SKM-1 treated with dmso at 0.1 percent for 144 hours (cell line): ENCODE data around the gene GNPTAB.

Experiments used
- DNase-seq: peaks from one replicate; lab custom pipeline; 2025; ENCODE audit not compliant: unreplicated experiment; lab: John Stamatoyannopoulos, UW

GNPTAB gene

DNA sequence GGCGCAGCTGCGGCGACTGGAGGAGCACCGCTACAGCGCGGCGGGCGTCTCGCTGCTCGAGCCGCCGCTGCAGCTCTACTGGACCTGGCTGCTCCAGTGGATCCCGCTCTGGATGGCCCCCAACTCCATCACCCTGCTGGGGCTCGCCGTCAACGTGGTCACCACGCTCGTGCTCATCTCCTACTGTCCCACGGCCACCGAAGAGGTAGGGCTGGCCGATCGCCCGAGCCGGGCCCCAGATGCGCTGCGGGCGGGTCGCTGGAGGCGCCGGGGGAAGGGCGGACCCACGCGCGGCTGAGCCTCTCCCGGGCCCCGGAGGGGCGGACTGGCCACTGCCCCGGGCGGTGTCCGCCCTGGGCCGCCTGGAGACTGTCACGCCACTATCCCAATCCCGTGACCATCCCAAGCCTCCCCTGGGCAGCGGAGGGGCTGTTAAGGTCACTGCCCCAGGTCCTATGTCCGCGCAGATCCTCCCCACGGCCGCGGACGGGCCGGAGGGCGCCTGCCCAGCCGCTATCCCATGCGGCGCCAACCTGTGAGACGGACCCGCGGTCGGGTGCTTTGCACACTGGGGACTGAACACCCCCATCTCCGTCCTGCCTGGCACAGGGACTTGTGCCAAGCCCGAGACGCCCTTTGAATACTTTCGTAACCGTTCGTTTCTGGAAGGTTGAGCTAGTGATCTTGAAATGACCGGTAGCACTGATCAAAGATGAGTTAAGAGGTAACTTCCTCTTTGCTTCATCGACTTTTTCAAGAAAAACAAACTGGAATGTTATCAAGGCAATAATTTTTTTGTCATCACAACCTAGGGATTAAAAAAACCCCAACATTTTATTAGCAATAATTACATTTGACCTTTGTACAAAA, 132.6 kb downstream of the GNPTAB start:
- peak; percentile 50 for DNase-seq

DNA sequence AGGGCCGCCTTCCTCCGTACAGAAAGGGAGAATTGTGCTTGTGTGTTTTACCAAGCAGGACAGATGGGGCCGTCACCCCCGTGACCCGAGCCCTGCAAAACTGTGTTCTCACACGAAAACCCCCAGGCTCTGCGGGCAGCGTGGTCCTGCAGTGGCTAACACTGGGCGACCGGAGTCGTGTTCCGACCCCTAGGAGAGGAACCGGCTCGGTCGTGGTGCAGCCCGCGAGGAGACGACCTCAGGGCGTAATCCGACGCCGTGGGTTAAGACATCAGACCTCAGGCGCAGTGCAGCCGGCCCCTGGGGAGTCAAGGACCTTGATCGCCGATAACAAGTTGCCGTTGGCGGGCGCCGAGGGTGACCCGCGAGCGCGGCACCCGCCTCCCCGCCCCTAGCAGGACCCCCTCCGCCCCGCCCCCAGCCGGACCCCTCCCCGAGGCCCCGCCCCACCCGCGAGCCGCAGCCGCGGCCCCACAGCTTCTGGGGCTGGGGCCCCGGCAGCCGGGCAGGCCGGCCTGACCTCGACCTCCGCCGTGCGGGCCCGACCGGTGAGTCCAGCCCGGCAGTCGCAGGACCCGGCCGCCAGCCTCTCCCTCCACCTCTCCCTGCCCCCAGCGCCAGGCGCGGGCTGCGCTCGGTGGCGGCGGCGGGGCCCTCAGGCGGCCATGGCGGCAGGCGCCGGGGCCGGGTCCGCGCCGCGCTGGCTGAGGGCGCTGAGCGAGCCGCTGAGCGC, 133.4 kb downstream of the GNPTAB start, which contains the start of gene CHPT1:
CHPT1 (plus strand) TSS at position 444 of the 733 bp plus-strand sequence; CDS start at position 666, 222 bp downstream.
- DNase-seq: peak; percentile 36

DNA sequence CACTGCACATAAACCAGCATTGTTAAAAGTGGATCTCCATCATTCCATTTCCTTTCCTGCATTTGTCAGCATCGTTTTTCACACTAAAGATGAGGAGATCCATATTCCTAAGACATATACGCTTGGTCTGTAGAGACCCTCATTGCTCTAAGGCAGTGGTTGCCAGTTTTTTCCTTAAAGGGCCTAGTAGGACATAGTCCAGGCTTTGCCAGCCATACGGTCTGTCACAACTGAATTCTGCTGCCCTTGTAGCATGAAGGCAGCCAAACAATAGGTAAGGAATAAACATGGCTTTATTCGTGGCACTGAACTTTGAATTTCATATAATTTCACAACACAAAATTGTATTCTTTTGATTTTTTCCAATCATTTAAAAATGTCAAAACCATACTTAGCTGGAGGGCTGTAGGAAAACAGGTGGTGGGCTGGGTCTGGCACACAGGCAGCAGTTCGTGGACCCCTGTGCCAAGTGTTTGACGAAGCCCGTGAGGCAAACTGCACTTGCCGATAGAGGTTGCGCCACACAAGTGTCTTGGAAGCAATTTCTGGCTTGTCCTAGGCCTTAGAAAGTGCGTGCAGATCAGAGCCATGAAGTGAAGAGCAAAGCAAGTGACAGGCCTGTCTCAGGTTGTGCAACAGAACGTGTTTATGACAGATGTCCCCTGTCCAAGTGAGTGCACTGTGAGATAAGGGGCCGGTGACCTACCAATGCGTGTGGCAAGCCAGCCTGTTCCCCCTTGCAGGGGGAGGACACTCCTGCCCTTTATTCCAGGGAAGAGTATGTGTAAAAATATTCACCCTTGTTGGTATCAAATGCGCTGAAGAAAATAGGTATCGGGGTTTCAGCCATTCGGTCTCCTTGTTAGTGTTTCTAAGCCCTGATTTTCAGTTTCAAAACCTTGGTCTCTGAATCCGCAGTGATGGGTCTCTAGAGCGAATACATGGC, 134.2 kb downstream of the GNPTAB start:
- peak; percentile 17 for DNase-seq

DNA sequence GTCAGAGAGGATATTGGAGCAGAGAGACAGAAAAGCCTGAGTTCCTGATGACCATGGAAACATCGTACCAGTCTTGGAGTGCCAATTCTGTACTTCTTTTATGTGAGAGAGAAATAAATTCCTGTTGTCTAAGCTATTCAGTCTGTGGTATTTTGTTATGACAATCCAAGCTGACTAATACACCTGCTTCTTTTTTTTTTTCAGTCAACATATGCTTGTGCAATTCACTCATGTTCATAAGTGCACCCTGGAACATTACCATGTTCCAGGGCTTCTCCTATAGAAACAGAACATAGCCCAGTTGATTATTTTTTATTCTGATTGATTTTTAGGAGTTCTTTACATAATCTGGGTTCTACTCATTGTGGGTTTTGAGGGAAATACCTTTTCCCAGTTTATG, 135.1 kb downstream of the GNPTAB start:
- no peak for DNase-seq
